Activated T-helper 9 cell treated with anti-CD3 and anti-CD28 coated beads, Interleukin-2, amount 50 U/mL, for 16 hours (primary cell): ENCODE measurements around the gene GNRH2.
"Not testable (repeated sequence)": the region's sequence is repeated elsewhere in the genome, so short reads cannot be mapped to it uniquely, and the experiment has no call there.

Experiments
- DNase-seq: peaks from one replicate; pipeline ENCODE4 v3.0.0-alpha.2; 2020; ENCODE audit warnings: low read depth

The GNRH2 gene

DNA sequence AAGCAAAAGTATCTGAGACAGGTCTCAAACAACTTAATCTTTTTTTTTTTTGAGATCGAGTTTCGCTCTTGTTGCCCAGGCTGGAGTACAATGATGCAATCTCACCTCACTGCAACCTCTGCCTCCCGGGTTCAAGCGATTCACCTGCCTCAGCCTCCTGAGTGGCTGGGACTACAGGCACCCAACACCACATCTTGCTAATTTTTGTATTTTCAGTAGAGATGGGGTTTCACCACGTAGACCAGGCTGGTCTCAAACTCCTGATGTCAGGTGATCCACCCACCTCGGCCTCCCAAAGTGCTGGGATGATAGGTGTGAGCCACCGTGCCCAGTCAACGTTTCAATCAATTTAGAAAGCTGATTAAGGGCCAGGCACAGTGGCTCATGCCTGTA lies 29.8 kb downstream of the GNRH2 start:
- DNase-seq = not testable (repeated sequence)

GRCh38 chr20:3074812-3075211 lies 31.4 kb downstream of the GNRH2 start:
- no peak for DNase-seq

GRCh38 chr20:3075315-3075714 lies 31.9 kb downstream of the GNRH2 start:
- DNase-seq = not testable (repeated sequence)

GRCh38 chr20:3077618-3078134 lies 34.3 kb downstream of the GNRH2 start:
- DNase-seq = no peak

DNA sequence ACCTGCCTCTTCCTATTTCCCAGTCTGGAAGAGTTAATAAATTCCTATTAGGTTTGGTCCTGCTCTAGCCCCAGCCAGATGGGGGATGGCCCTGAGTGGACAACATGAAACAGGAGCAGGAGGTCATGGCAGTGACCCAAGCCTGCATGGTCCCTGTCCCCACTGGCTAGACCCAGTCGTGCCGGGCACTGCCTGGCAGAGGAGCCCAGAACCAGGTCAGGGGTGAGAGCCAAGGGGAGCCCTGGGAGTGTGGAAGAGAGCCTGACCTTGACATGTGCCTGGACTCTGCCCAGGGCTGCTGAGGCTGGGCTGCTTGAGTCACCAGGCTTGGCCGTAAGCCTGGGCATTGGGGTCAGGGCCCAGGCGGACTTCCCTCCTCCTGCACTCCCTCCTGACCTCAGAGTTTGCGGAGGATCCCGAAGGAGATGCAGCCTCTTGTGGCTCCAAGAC lies 37.5 kb downstream of the GNRH2 start:
- no peak for DNase-seq

GRCh38 chr20:3081641-3082040 lies 38.2 kb downstream of the GNRH2 start:
- DNase-seq = no peak

- DNase-seq = no peak
These were observed 39.0 kb downstream of the GNRH2 start for GRCh38 chr20:3082306-3082951.

GRCh38 chr20:3082955-3083952 lies 39.8 kb downstream of the GNRH2 start:
- DNase-seq = no peak

DNA sequence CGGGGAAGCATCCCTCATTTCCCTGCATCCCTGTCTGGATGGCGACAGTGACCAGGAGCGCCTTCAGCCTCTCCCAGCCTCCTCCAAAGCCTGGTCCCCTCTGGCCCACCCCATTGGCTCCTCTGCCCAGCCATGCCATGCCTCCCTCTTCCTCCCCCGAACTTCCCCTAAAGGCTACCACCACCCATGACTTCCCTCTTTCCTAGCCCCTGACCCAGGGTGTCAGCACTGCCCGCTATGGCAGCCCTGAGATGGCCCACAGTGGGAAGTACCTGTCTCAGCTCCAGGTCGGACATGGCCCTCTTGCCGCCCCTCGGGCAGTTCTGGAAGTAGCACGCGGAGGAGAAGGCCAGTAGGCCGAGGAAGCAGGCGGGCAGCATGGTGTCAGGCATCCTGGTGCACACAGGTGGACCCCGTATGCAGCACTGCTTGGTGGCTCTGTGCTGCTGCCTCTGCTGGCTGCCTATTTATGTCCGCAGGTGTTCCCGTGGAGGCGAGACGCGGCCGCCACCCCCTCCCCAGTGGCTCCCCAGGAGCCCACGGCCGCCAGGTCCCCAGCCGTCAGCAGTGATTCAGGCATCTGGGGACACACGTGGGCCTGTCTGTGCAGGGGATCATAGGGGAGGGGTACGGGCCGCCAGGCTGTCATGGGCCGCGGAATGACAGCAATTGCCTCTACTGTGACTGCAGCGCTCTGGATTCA lies 41.0 kb downstream of the GNRH2 start, which contains the start of gene AVP:
Gene AVP (minus strand): TSS at position 442 of the 703 bp plus-strand sequence. CDS start 50 bp downstream, at position 392.
- no peak for DNase-seq

DNA sequence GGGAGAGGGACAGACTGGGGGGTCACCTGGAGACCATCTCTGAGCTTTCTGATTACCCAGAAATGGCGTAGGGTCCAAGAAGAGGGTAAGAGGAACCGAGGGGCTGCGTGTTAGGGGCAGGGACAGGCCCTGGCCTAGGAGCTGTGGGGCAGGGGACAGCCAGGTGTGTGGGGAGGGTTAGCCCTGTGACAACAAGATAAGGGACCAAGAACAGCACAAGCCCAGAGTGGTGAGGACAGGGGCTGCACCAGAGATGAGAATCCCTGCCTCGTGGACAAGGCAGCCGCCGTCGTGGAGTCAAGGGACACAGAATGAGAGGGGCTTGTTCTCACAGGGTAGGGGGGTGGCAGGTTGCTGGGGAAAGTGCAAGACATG lies 41.6 kb downstream of the GNRH2 start:
- DNase-seq = no peak

DNA sequence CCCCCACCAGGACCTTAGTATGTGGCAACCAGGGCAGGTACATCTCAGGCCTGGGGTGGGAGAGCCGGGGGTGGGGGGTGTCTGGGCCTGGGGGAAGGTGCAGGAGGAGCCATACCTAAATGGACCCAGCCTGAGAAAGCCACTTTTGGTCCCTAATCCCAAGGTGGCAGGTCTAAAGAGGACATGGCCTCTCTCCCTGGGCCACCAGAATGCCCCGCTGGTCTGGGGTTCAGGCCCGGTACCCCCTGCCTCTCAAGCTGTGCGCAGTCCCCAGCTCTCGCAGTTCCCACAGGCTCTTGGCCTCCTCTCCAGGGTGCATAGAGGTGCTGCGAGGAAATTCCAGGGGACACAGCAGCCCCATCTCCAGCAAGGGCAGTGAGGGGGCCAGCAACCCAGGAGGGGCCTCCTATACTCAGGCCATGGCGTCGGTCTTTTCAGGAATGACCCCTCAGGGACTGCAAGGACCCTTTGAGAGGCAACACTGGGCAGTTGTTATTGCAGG lies 42.2 kb downstream of the GNRH2 start:
- DNase-seq = no peak

DNA sequence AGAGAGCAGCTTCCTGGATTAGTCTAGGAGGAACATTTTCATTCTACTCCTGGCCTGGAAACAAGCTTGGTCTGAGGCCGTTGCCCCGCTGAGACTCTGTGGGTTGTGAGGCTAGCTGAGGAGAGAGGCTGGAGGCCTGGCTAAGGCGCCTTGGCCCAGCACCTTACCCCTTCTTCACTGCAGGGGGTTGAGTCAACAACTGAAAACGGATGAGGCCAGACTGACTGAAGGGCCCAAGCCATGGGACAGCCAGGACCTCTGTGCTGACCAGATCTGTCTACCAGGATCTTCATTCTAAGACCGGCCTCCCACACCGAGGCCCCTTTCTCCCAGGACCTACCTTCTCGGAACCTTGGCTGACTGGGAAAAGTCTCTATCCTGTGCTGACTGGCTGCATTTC lies 44.6 kb downstream of the GNRH2 start:
- DNase-seq = no peak

- no peak for DNase-seq
These were observed 47.1 kb downstream of the GNRH2 start for GRCh38 chr20:3090565-3090964.

GRCh38 chr20:3092611-3093379 lies 49.4 kb downstream of the GNRH2 start:
- DNase-seq = no peak

GRCh38 chr20:3093861-3094361 lies 50.5 kb downstream of the GNRH2 start:
- DNase-seq = no peak

GRCh38 chr20:3094848-3095629 lies 51.6 kb downstream of the GNRH2 start:
- DNase-seq = no peak
